ENCODE data around the gene FBXO4.
"Not testable (repeated sequence)": the region's sequence is repeated elsewhere in the genome, so short reads cannot be mapped to it uniquely, and the experiment has no call there.

Gene FBXO4

GRCh38 chr5:41980396-41980795 lies 55.3 kb downstream of the FBXO4 start:
- no peaks in the 10 kb centered on the region for H3K4me1 ChIP-seq
- H3K27me3 ChIP-seq (ENCODE audit: low read depth), result no peaks in the 10 kb centered on the region
- no peaks in the 10 kb centered on the region; the same call in 1 of the 2 replicates for H3K9me3 ChIP-seq
- no peak for DNase-seq (ENCODE audit: low spot score in 2 of 2)
- no peak overlapping the region for H3K4me3 ChIP-seq
- no peaks in the 10 kb centered on the region for H3K36me3 ChIP-seq (replicated peaks)
- in situ Hi-C loops (cut with MboI; ENCODE audit: low sequenced_read_pairs), result no loop called here

- no peaks in the 10 kb centered on the region; the same call in 1 of the 2 replicates for H3K9me3 ChIP-seq
- in situ Hi-C loops (cut with MboI; ENCODE audit: low sequenced_read_pairs), result no loop called here
- no peaks in the 10 kb centered on the region for H3K36me3 ChIP-seq (replicated peaks)
- H3K27me3 ChIP-seq (ENCODE audit: low read depth), result no peaks in the 10 kb centered on the region
- no peaks in the 10 kb centered on the region for H3K4me1 ChIP-seq
- no peak for DNase-seq (ENCODE audit: low spot score in 2 of 2)
- H3K4me3 ChIP-seq, result no peak overlapping the region
Measured at GRCh38 chr5:41980870-41981269, 55.8 kb downstream of the FBXO4 start.

DNA sequence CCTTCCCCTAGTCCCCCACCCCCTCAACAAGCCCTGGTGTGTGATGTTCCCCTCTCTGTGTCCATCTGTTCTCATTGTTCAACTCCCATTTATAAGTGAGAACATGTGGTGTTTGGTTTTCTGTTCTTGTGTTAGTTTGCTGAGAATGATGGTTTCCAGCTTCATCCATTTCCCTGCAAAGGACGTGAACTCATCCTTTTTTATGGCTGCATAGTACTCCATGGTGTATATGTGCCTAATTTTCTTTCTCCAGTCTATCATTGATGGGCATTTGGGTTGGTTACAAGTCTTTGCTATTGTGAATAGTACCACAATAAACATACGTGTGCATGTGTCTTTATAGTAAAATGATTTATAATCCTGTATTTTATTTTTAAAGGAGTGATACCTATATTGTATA lies 57.8 kb downstream of the FBXO4 start:
- H3K4me1 ChIP-seq; H3K4me3 ChIP-seq; in situ Hi-C loops (cut with MboI; ENCODE audit: low sequenced_read_pairs); H3K36me3 ChIP-seq (replicated peaks); H3K27me3 ChIP-seq (ENCODE audit: low read depth); DNase-seq (ENCODE audit: low spot score in 2 of 2); H3K9me3 ChIP-seq: not testable (repeated sequence)

GRCh38 chr5:41983284-41983683 lies 58.2 kb downstream of the FBXO4 start:
- in situ Hi-C loops (cut with MboI; ENCODE audit: low sequenced_read_pairs), result no loop called here
- Histone ChIP-seq H3K4me3 (no peak overlapping the region), H3K4me1 (no peaks in the 10 kb centered on the region), H3K36me3 (replicated peaks) (no peaks in the 10 kb centered on the region), H3K27me3 (ENCODE audit: low read depth) (0 out of 2 replicates have a peak, but pooled peaks cover 2% of the 10 kb centered on the region), H3K9me3 (no peaks in the 10 kb centered on the region)
- DNase-seq (ENCODE audit: low spot score in 2 of 2), result no peak

GRCh38 chr5:41985945-41986695 lies 61.0 kb downstream of the FBXO4 start:
- no peaks in the 10 kb centered on the region for H3K36me3 ChIP-seq (replicated peaks)
- DNase-seq (ENCODE audit: low spot score in 2 of 2), result no peak
- in situ Hi-C loops (cut with MboI; ENCODE audit: low sequenced_read_pairs), result no loop called here
- 0 out of 2 replicates have a peak, but pooled peaks cover 2% of the 10 kb centered on the region for H3K27me3 ChIP-seq (ENCODE audit: low read depth)
- no peak overlapping the region for H3K4me3 ChIP-seq
- H3K9me3 ChIP-seq, result no peaks in the 10 kb centered on the region
- no peaks in the 10 kb centered on the region for H3K4me1 ChIP-seq
